A549 (cell line): ENCODE data around the gene CTNNA3. TPM values are rescaled to one million over a fixed set of nuclear protein-coding genes. Genes with fewer than 3 reads are reported as not detected.

Experiments
- ATAC-seq, 2 experiments: fragments of 200-7000 bp in 1 of 2; fragments of >200 bp in 1 of 2; cut with Nextera tagmentation in 1 of 2; cut with Tn5 transposase in 1 of 2; 3 replicates each; pipeline versions ENCODE4 v1.8.0 to v1.9.1; 2018 to 2020; ENCODE audit warnings: mild to moderate bottlenecking in 1 of 2, moderate library complexity in 1 of 2
- CTCF ChIA-PET: fragments of 300-600 bp; sonication (Branson Sonifier 250); formaldehyde crosslinking; extraction: SDS; loops from one replicate; lab custom pipeline; 2021; ENCODE audit warnings: antibody characterized with exemption, inconsistent platforms; lab: Yijun Ruan, JAX
- POLR2A ChIA-PET: fragments of 350-600 bp; formaldehyde crosslinking; extraction: SDS; loops from one replicate; lab custom pipeline; 2021; ENCODE audit warnings: antibody characterized with exemption, inconsistent platforms; lab: Yijun Ruan, JAX
- DNase-seq, 2 experiments: peaks; one replicate each; pipeline versions ENCODE4 v3.0.0 to v3.0.0-alpha.2; 2011 to 2016; ENCODE audit warnings: low read depth in 1 of 2, low spot score in 1 of 2
- FAIRE-seq: peaks from 2 replicates; lab custom pipeline; 2011; peaks lifted over from hg19 to GRCh38; lab: Jason Lieb, UNC
- H3K27ac ChIP-seq, 2 experiments: fragments of >200 bp; sonication (Bioruptor Twin); formaldehyde crosslinking; 3 replicates each; pipeline ENCODE4 v1.5.1; 2016 to 2017
- H3K4me1 ChIP-seq: fragments of >200 bp; sonication (Bioruptor Twin); formaldehyde crosslinking; 3 replicates; pipeline ENCODE4 v1.6.1; 2016
- H3K4me2 ChIP-seq: fragments of >200 bp; sonication (Bioruptor Twin); formaldehyde crosslinking; 3 replicates; pipeline ENCODE4 v1.6.1; 2016
- H3K4me3 ChIP-seq: fragments of >200 bp; sonication (Bioruptor Twin); formaldehyde crosslinking; 3 replicates; pipeline ENCODE4 v1.5.1; 2016
- H3K9me3 ChIP-seq: fragments of >200 bp; sonication (Bioruptor Twin); formaldehyde crosslinking; 3 replicates; pipeline ENCODE4 v1.6.1; 2016
- CEBPB ChIP-seq, 2 experiments: fragments of >200 bp in 1 of 2; sonication (Bioruptor Twin) in 1 of 2; formaldehyde crosslinking in 1 of 2; IDR thresholded peaks; 2 replicates each; pipeline ENCODE4 v1.6.1; 2012 to 2016
- CHD2 ChIP-seq: fragments of 150-350 bp; IDR thresholded peaks from 2 replicates; pipeline ENCODE4 v1.6.1; 2014; ENCODE audit warnings: low read length; ENCODE audit not compliant: partially characterized antibody
- EHF ChIP-seq: fragments of 250-450 bp; sonication (Bioruptor Pico); IDR thresholded peaks from 2 replicates; pipeline ENCODE4 v1.5.0; 2020; ENCODE audit warnings: mild to moderate bottlenecking
- EP300 ChIP-seq, 2 experiments: fragments of >200 bp; sonication (Bioruptor Twin); formaldehyde crosslinking; IDR thresholded peaks; 2 replicates in 1 of 2; 3 replicates in 1 of 2; pipeline ENCODE4 v1.6.1; 2016 to 2017
- FOSB ChIP-seq: fragments of 250-450 bp; sonication (Bioruptor Pico); IDR thresholded peaks from 2 replicates; pipeline ENCODE4 v1.5.0; 2020; ENCODE audit warnings: mild to moderate bottlenecking, moderate library complexity
- FOSL2 ChIP-seq, 2 experiments: fragments of 450-650 bp in 1 of 2; fragments of >200 bp in 1 of 2; sonication (Bioruptor Twin) in 1 of 2; formaldehyde crosslinking; IDR thresholded peaks; 2 replicates each; pipeline versions ENCODE4 v1.5.0 to v1.6.1; 2016 to 2020; ENCODE audit warnings: mild to moderate bottlenecking in 1 of 2, moderate library complexity in 1 of 2
- GATA3 ChIP-seq: IDR thresholded peaks from 2 replicates; pipeline ENCODE4 v1.6.1; 2012; ENCODE audit warnings: borderline replicate concordance
- HOXA7 ChIP-seq: fragments of 250-450 bp; sonication (Bioruptor Pico); IDR thresholded peaks from 2 replicates; pipeline ENCODE4 v1.5.0; 2020; ENCODE audit warnings: mild to moderate bottlenecking, moderate library complexity
- JUN ChIP-seq, 2 experiments: fragments of >200 bp; sonication (Bioruptor Twin); formaldehyde crosslinking; IDR thresholded peaks; 2 replicates in 1 of 2; 3 replicates in 1 of 2; pipeline ENCODE4 v1.6.1; 2016 to 2017
- MAFK ChIP-seq: fragments of 450-650 bp; IDR thresholded peaks from 2 replicates; pipeline ENCODE4 v1.6.1; 2014; ENCODE audit not compliant: partially characterized antibody
- MYC ChIP-seq: IDR thresholded peaks from 2 replicates; pipeline ENCODE4 v1.6.1; 2012; ENCODE audit warnings: mild to moderate bottlenecking, inconsistent platforms, low read length, improper control_type of control experiment, borderline replicate concordance
- NR3C1 ChIP-seq: fragments of >200 bp; sonication (Bioruptor Twin); formaldehyde crosslinking; IDR thresholded peaks from 3 replicates; pipeline ENCODE4 v1.6.1; 2017
- RCOR1 ChIP-seq: fragments of 150-350 bp; IDR thresholded peaks from 2 replicates; pipeline ENCODE4 v1.6.1; 2014; ENCODE audit warnings: antibody characterized with exemption, low read length, low read depth
- REST ChIP-seq: fragments of 200-600 bp; sonication (generic); IDR thresholded peaks from 2 replicates; pipeline ENCODE4 v1.6.1; 2016; ENCODE audit warnings: antibody characterized with exemption, mild to moderate bottlenecking, moderate library complexity
- RNF2 ChIP-seq: fragments of 200-600 bp; sonication (generic); IDR thresholded peaks from 2 replicates; pipeline ENCODE4 v1.6.1; 2016; ENCODE audit warnings: low read depth, mild to moderate bottlenecking, antibody characterized with exemption, moderate library complexity, borderline replicate concordance
- TFCP2L1 ChIP-seq: fragments of 250-450 bp; sonication (Bioruptor Pico); IDR thresholded peaks from 2 replicates; pipeline ENCODE4 v1.5.0; 2021; ENCODE audit warnings: mild to moderate bottlenecking
- TP53 ChIP-seq: fragments of 250-450 bp; sonication (Bioruptor Pico); IDR thresholded peaks from 2 replicates; pipeline ENCODE4 v1.5.0; 2021; ENCODE audit warnings: mild to moderate bottlenecking, moderate library complexity
- ZFP36 ChIP-seq: fragments of 450-650 bp; IDR thresholded peaks from 2 replicates; pipeline ENCODE4 v1.6.1; 2014; ENCODE audit warnings: borderline replicate concordance; ENCODE audit not compliant: partially characterized antibody
- ZNF302 ChIP-seq: fragments of 250-450 bp; sonication (Bioruptor Pico); IDR thresholded peaks from 2 replicates; pipeline ENCODE4 v1.9.0; 2021; ENCODE audit warnings: inconsistent platforms, mild to moderate bottlenecking, moderate library complexity
- WGBS: methylation state at CpG from one replicate; pipeline ENCODE4 v1.1.6; 2017; ENCODE audit errors: missing lambda C conversion rate; 5-methylcytosine and 5-hydroxymethylcytosine counted together
- polyA plus RNA-seq, 4 experiments: library from polyadenylated mRNA; depleted of rRNA in 3 of 4; stranded (reverse); fragments of >200 nt; fragmentation: RNase III in 1 of 4; extraction: RNeasy Plus Mini Kit Qiagen cat#74134 plus additional on column Dnase treatment in 1 of 4; gene quantifications; 2 replicates in 3 of 4; 3 replicates in 1 of 4; pipeline ENCODE4 v1.2.3, GENCODE V29; 2011 to 2017
- TF ChIP-seq, protein P1 (sequence below): fragments of 250-450 bp; sonication (Bioruptor Pico); IDR thresholded peaks from 2 replicates; pipeline ENCODE4 v1.5.0; 2021; ENCODE audit warnings: mild to moderate bottlenecking, moderate library complexity, borderline replicate concordance
- TF ChIP-seq, protein P2 (sequence below): fragments of 150-350 bp; IDR thresholded peaks from 2 replicates; pipeline ENCODE4 v1.6.1; 2014; ENCODE audit warnings: low read depth, mild to moderate bottlenecking, low read length
- TF ChIP-seq, protein P3 (sequence below): fragments of 450-650 bp; IDR thresholded peaks from 2 replicates; pipeline ENCODE4 v1.6.1; 2014; ENCODE audit warnings: antibody characterized with exemption
- TF ChIP-seq, protein P4 (sequence below): fragments of >200 bp; sonication (Bioruptor Twin); formaldehyde crosslinking; IDR thresholded peaks from 3 replicates; pipeline ENCODE4 v1.5.1; 2016

Gene CTNNA3
- polyA plus RNA-seq, 2 of the 4 experiments (the other 2 are of a cell fraction): not detected

DNA sequence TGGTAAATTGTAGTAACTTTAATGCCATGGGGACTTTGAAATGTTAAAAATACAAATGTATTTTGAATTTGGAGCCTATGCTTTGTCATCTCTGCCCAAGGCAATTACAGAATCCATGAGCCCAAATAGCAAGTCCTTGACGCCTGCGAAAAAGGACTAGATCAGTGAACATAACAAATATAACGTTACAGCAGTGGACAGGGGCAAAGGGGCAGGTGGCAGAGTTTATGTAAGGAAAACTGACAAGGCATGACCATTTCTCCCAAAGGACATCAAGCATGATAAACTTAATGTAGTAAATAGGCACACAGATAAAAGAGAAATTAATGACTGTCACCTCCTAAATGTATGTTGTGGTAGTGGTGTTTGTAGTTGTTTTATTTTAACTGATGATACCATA is 473.1 kb downstream of the CTNNA3 start:
- WGBS: 24% methylated on average over 3 of the region's 3 CpGs
- no peak for FAIRE-seq
- ATAC-seq: no peak

GRCh38 chr10:67221939-67222494 is 474.0 kb downstream of the CTNNA3 start:
- H3K9me3 ChIP-seq: no peaks in the 10 kb centered on the region
- no peak for FAIRE-seq
- H3K4me3 ChIP-seq: no peak overlapping the region
- TF ChIP-seq MYC (no peak), TP53 (CRISPR knock-in tag) (no peak), FOSB (no peak), NR3C1 (no peak), EP300 (IDR thresholded peaks at IDR 0.05) (no peak), FOSL2 (IDR thresholded peaks at IDR 0.05) (no peak), FOSL2 (CRISPR knock-in tag; IDR thresholded peaks at IDR 0.05) (no peak), EHF (no peak), ZNF302 (CRISPR knock-in tag) (no peak), GATA3 (no peak), CEBPB (IDR thresholded peaks at IDR 0.05) (no peak), MAFK (no peak), HOXA7 (CRISPR knock-in tag) (no peak), RNF2 (no peak), CHD2 (no peak), JUN (IDR thresholded peaks at IDR 0.05) (no peak), RCOR1 (no peak)
- TF ChIP-seq, protein P1, sequence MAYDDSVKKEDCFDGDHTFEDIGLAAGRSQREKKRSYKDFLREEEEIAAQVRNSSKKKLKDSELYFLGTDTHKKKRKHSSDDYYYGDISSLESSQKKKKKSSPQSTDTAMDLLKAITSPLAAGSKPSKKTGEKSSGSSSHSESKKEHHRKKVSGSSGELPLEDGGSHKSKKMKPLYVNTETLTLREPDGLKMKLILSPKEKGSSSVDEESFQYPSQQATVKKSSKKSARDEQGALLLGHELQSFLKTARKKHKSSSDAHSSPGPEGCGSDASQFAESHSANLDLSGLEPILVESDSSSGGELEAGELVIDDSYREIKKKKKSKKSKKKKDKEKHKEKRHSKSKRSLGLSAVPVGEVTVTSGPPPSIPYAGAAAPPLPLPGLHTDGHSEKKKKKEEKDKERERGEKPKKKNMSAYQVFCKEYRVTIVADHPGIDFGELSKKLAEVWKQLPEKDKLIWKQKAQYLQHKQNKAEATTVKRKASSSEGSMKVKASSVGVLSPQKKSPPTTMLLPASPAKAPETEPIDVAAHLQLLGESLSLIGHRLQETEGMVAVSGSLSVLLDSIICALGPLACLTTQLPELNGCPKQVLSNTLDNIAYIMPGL: no peak
- TF ChIP-seq, protein P2, sequence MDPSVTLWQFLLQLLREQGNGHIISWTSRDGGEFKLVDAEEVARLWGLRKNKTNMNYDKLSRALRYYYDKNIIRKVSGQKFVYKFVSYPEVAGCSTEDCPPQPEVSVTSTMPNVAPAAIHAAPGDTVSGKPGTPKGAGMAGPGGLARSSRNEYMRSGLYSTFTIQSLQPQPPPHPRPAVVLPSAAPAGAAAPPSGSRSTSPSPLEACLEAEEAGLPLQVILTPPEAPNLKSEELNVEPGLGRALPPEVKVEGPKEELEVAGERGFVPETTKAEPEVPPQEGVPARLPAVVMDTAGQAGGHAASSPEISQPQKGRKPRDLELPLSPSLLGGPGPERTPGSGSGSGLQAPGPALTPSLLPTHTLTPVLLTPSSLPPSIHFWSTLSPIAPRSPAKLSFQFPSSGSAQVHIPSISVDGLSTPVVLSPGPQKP: no peak
- TF ChIP-seq, protein P3, sequence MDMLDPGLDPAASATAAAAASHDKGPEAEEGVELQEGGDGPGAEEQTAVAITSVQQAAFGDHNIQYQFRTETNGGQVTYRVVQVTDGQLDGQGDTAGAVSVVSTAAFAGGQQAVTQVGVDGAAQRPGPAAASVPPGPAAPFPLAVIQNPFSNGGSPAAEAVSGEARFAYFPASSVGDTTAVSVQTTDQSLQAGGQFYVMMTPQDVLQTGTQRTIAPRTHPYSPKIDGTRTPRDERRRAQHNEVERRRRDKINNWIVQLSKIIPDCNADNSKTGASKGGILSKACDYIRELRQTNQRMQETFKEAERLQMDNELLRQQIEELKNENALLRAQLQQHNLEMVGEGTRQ: no peak
- TF ChIP-seq, protein P4, sequence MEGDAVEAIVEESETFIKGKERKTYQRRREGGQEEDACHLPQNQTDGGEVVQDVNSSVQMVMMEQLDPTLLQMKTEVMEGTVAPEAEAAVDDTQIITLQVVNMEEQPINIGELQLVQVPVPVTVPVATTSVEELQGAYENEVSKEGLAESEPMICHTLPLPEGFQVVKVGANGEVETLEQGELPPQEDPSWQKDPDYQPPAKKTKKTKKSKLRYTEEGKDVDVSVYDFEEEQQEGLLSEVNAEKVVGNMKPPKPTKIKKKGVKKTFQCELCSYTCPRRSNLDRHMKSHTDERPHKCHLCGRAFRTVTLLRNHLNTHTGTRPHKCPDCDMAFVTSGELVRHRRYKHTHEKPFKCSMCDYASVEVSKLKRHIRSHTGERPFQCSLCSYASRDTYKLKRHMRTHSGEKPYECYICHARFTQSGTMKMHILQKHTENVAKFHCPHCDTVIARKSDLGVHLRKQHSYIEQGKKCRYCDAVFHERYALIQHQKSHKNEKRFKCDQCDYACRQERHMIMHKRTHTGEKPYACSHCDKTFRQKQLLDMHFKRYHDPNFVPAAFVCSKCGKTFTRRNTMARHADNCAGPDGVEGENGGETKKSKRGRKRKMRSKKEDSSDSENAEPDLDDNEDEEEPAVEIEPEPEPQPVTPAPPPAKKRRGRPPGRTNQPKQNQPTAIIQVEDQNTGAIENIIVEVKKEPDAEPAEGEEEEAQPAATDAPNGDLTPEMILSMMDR: no peak
- TF ChIP-seq, all 56 proteins: peak for 0
- no peak overlapping the region for H3K4me2 ChIP-seq
- CTCF ChIA-PET: interaction anchor here (1.0 kb wide), 1 partner anchor 263 kb away, joined by 3 read pairs; no protein-coding TSS in a partner anchor
- DNase-seq: no peak
- POLR2A ChIA-PET: no interaction called here
- WGBS: 9% methylated on average over 4 of the region's 4 CpGs
- H3K4me1 ChIP-seq: no peaks in the 10 kb centered on the region
- ATAC-seq: no peak
- no peak overlapping the region for H3K27ac ChIP-seq

More for the DNA sequence above, 473.1 kb downstream of the CTNNA3 start:
- Histone ChIP-seq H3K9me3 (no peaks in the 10 kb centered on the region), H3K4me3 (no peak overlapping the region), H3K27ac (no peak overlapping the region), H3K4me1 (no peaks in the 10 kb centered on the region), H3K4me2 (no peak overlapping the region)
- ChIA-PET CTCF (interaction anchor here (0.9 kb wide), 1 partner anchor 21 kb away, joined by 3 read pairs; no protein-coding TSS in a partner anchor), POLR2A (no interaction called here)
- DNase-seq: no peak
- TF ChIP-seq ZFP36 (no peak), HOXA7 (CRISPR knock-in tag) (no peak), TFCP2L1 (no peak), EHF (no peak), FOSL2 (IDR thresholded peaks at IDR 0.05) (no peak), FOSL2 (CRISPR knock-in tag; IDR thresholded peaks at IDR 0.05) (no peak), CHD2 (no peak), REST (no peak)
